HG03159 (cell line): ENCODE results near the gene IQGAP2.

ENCODE experiments used
- ATAC-seq: cut with Tn5 transposase; IDR thresholded peaks from one replicate; pipeline ENCODE4 v1.9.1; 2021; ENCODE audit warnings: mild to moderate bottlenecking, moderate library complexity; ENCODE audit not compliant: unreplicated experiment

The IQGAP2 gene

DNA sequence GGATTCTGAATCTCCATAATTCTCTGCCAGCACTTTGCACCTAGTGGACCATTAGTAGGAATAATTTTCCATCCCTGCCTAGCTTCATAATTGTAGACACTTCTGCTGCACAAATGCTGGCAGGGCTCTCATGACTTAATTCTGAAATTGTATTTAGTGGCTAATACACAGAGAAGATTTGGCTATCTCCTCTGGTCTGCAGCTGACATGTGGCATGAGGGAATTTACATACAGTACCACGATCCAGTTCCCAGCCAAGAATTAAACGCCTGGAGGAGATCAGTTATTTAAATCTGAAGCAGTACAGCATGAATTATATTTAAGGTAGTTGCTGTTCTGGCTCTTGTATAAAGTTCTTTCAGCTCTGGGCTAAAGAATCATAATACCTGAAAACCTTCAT lies 46.5 kb downstream of the IQGAP2 start:
- no peak for ATAC-seq

DNA sequence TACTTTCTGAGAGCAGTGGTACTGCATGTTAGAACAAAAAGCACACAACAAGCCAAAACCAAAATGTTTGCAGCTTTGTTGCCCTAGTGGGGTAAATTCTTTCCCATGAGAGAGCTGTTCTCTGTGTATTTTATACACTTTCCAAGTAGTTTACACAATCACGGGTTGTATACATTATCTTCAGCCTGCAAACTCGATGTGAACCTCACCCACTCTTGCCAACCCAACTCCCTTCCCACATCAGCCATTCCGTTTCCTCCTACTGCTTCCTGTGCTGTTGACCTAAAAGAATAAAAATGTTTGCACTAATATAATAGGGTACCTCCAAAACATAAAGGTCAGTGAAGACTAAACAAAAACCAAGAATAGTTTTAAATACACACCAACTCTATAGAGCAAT lies 47.0 kb downstream of the IQGAP2 start:
- ATAC-seq: no peak

DNA sequence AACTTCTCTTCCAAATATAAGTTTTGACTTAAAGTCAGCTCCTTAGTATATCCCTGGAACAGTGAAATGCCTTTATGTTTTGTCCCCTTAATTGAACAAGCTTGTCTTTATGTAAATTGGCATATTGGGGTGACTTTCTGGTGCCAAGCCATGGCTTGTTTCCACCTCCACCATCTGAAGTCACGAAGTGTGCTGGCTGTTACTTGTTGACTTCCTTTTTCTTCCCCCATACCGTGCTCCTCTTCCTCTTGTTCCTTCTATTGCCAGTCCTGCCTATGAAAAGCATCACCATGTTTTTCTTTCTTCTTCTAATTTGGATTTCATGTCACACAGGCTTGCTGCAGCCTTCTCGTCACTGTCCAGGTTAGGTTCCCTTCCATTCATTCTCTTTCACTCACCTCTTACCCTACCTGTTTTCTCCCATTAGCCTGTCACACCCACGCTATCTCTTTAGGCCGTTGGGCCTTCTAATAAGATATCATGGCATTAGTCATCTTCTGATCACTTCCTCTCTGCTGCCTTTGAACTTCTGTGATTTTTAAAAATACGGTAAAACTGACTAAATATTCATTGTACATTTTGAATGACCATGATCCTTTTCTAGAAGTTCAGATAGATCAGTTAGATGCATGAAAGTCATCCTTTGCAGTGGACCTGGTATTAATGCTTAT lies 48.1 kb downstream of the IQGAP2 start:
- ATAC-seq: no peak

DNA sequence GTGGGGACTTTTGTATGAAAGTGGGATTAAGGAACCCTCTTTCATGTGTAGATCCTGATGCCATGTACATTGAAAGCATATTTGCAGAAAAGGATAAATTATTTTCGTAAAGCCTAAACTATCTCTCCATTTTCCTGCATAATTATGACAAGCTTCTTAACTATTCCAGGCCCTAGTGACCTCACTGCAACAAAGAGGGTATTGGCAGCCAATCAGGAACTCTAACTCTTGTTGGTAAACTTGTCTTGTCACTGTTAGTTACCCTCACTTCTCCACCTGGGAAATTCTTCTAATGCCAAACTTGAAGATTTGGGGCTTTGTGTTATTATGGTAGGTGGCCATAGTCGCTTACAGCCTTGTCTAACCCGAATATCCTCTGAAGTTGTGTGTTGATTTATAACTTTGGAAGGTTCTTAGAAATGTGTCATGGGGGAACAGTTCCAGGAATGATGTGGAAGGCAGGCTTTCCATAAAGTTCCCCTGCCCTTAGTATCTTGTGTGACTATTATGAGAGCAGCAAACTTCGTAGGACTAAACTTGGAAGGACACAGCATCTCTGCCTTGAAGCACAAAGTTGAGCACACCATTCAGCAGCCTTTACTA lies 52.5 kb downstream of the IQGAP2 start:
- ATAC-seq: no peak

DNA sequence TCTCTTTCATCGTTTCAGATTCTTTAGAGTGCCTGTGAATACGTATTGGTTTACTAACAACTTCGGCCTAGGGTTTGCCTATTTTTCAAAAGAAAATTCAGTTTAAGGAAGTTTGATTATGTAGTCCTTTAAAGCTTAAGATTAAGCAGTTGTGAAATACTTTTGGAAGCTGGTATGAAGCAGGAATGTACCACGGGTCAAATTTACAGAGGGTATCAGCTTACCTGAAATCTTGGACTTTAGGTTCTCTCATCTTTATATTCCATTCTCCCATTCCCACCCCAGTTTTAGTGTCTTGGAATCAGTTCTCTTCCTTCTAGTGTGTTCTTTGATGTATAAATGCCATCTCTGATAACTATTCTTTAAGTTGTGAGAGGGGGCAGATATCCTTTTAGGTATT lies 53.2 kb downstream of the IQGAP2 start:
- ATAC-seq: no peak

DNA sequence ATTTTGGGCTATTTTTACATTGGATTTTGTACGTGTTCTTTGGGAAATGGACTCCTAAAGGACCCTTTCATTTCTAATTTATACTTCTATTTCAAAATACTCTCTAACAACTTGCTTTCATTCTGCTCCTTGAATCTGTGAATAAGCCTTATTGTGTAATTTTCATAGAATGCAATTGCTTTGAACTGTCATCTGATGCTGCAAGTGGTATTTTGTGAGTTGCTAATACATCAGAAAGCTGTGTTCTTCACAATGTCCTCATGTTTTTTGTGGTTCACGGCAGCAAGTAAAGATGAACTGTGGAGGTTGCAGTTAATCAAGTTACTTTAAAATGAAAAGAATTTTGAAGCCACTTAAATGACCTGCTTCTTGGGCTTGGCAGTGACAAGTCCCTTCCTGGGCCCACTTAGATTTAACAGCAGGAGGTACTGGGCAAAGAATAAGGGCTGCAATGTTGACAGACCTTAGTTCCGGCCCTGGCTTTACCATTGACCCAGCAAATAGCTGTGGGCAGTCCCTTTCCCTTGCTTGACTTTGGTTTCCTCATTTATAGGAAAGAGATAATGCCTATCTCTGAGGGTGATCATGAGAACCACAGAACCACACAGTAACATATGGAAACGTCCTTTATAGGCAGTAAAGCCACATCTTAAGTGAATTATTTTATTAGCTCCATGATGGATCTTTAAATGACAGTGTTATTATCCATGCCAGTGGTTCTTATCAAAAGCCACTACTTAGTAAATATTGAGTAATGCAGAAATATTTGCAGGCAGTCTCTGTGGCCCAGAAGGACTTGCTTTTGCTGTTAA lies 54.8 kb downstream of the IQGAP2 start:
- ATAC-seq: no peak

DNA sequence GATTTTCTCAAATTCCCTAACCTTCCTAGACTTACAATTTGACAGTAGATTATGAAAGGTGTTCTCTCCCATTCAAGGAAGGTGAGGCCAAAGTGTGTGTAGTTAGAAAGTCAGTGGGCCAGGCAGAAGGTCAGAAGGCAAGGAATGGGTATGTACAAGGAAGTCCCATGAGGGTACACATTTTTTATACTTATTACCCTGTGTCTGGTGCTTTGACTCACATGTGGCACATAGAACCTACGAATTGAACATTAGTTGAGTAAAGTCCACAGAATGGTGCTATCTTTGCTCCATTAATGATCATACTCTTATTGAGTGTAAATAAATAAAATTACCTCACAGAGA lies 55.4 kb downstream of the IQGAP2 start:
- ATAC-seq: no peak

DNA sequence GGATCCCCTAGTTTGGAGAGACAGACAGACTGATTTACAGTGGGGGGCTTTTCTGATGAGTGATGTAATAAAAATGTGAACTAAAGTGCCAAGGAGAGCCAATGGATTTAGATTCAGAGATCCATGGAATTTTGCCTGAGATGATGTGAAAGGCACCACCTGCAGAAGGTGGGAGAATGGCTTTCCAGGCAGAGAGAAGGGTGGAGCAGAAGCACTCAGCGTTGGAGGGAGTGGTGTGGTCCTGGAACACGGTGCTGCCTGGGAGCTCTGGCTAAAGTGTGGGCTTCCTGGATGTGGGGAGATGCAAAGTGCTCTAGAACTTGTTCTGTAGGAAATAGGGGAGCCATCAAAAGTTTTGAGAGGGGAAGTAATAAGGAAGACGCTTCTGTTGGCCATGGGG lies 57.0 kb downstream of the IQGAP2 start:
- ATAC-seq: no peak

DNA sequence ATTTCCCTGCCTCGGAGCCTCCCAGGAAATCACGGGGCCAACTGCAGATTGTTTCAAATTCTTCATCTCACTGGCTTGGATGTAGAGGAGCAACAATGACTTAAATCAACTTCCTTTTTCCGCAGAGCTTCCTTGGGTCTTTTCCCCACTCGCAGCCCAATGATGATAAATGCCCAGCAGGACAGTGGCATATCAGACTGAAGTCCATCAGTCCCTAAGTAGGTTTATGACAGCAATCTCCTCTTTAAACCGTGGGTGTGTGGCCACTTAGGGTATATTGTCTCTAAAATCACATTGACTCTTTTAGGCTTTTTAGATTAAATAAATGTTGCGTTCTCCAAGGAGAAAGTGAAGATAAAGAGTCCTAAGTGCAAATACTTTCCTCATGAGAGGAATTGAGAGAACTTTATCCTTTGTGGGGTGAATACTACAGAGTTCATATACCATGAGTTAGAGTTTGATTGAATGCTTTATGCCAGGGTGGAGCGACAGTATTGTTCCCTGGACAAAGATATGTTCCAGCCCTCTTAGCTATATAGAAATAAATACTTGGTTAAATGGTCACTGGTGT lies 59.1 kb downstream of the IQGAP2 start:
- ATAC-seq: no peak

DNA sequence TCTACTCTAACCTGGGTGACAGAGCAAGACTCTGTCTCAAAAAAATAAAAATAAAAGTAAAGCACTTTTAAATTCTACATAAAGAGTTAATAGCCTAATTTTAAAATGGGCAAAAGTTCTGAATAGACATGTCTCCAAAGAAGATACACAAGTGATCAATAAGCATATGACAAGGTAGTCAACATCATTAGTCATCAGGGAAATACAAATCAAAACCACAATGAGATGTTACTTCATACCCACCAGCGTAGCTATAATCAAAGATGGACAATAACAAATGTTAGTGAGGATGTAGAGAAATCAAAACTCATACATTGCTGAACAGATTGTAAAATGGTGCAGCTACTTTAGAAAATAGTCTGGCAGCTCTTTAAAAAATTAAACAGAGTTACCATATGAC lies 64.1 kb downstream of the IQGAP2 start:
- ATAC-seq: no peak

DNA sequence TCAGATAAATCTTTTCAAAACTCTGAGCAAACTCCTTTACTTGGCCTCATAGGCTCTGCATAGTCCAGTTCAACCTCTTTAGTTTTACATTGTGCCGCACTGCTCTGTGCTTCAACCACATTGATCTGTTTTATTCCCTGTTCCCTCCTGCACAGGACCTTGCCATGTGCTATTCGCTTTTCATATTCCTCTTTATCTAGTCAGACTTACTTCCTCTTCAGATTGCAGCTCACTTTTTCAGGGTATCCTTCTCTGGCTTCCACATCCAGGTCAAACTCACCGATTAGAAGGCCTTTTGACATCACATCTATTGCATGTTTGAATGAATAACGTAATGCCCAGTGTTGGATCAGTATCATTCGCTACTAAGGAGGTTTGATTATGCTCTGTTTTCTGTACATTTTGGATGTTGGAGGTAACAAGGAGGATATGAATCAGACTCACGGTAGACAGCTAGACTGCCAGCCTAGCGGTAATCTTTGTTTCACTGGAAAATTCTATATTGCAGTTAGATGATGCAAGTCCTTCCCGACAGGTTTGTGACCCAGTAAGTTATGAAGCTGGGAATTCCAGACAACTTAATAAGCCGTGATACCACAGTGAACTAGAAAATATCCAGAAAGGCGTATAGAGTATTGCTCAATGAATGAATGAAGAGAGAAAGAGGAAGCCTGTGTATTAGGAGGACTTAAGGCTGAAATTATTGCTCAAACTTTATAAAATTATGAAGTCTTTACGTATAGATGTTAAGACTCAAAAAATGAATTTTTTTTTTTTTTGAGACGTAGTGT lies 65.7 kb downstream of the IQGAP2 start:
- ATAC-seq: no peak

DNA sequence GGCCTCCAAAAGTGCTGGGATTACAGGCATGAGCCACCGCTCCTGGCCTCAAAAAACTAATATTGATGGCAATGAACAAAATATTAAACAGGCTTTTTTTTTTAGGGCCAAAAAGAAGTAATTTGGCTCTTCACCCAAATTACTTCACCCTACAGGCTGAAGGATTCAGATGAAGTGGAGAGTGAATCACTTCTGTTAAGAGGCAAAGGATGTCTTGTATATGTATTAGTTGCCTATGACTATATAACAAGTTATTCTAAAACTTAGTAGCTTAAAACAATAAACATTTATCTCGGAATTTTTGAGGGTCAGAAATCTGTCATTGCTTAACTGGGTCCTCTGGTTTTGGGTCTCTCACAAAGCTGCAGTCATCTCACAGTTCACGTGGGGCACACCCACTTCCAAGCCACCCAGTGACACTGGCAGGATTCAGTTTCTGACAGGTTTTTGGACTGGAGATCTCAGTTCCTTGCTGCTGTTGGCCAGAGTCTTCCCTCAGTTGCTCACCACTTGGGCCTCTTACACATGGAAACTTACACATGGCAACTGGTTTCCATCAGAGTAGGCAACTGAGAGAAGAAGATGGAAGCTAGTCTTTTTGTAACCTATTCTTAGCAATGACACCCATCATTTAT lies 66.7 kb downstream of the IQGAP2 start:
- no peak for ATAC-seq

DNA sequence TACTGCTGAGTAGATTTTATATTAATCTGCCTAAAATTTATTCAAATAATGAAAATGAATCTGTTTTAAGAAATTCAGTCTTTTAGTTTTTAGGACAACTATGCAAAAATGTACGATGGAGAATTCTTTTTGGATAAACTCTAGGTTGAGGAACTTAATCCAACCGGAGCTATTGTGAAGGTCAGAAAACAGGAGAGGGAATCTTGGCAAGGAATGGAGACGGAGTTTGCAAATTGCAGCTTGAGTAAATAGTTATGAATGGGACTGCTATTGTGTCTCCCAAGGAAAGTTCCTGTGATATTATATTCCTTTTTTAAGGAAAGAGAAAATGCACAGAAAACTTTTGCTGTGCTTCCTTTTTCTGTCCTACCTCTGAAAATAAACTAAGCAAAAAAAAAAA lies 67.9 kb downstream of the IQGAP2 start:
- no peak for ATAC-seq

DNA sequence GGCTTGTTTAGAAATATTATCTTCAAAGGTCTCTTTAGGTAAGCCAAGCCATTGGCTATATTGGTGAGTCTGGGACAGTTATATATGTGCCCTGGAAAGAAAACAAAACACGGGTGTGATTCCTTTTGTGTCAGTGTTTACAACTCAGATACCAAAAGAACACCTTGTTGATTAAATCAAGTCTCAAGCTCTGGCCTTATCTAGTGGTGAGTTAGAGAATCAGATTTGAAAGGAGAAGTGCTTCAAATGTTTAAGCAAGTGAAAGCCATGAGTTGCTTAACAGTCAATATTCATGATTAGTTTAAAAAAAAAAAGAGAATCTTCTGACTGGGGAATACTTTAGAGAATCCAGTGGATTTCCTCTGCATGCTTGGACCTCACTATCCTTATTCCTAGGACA lies 68.3 kb downstream of the IQGAP2 start:
- no peak for ATAC-seq

DNA sequence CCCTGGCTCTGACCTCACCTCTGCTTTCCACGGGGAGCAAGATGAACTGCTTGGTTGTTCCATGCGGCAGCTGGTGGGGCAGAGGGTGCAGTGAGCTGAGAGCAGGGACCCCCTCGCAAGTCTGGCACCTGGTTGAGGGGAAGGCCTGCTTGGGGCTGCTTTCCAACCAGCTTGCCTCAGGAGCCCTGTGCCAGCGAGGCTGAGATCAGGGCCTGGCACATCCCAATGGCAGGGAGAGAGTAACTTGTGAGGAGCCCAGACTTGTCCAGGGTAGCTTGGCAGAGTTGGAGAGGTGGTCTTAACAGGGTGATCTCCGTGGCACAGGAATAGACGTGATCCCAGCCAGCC lies 68.9 kb downstream of the IQGAP2 start:
- no peak for ATAC-seq

DNA sequence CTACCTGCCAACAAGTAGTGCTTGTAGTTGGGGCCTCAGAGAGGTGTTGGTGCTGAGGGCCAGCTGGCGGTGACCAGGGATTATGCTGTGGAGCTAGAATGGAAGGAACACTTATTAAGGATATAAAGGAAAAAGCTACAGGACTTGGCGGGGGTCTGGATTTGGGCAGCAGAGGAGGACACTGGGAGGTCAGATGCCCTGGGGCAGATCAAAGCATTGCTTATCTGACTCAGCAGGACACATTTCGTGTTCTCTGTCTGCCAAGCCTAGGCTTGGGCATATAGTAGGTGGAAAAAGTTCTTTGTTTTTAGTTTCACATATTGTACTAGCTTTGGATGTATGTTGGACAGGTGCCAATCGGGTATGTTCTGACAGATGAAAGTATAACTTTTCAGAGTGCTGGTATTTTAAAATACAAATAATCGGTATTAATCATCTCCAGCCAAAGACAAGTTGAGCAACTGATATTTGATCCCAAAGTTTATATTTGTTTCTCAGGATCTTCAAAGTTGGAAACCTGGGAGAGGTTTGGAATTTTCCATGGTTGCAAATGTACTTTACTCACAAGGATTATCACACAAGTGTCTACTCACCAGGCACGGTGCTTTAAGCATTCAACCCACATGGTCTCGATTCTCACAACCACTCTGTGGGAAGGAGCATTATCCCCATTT lies 69.4 kb downstream of the IQGAP2 start:
- no peak for ATAC-seq

DNA sequence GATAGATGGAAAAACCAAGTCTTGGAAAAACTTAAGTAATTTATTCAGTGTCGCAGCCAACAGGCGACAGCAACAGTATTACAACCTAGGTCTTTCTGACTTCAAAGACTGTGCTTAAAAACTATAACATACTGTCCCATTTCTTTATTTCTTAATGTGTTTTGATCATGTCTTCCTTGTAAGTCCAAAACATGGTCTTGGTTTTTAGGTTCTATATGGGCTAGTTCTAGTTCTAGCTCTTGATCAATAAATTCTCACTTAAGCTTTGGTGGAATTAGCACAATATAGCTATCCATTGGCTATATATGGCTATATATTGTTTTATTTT lies 69.9 kb downstream of the IQGAP2 start:
- no peak for ATAC-seq

DNA sequence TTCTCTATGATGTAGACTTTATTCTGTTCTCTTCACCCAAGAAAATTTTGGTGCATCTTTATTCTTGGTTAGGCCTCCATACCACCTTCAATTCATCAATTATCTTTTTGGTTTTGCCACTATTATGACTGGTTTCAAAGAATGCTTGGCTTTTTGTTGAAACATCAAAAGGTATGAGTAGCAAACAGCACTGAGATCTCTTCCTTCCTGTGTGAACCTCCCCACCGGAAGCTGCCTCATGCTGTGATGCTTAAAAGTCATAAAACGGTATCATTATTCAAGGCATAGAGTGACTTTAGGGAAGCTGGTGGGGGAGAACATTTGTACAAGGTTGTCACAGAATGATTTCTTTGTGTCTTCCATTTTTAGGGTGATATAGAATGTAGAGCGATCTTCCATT lies 70.6 kb downstream of the IQGAP2 start:
- ATAC-seq: no peak

DNA sequence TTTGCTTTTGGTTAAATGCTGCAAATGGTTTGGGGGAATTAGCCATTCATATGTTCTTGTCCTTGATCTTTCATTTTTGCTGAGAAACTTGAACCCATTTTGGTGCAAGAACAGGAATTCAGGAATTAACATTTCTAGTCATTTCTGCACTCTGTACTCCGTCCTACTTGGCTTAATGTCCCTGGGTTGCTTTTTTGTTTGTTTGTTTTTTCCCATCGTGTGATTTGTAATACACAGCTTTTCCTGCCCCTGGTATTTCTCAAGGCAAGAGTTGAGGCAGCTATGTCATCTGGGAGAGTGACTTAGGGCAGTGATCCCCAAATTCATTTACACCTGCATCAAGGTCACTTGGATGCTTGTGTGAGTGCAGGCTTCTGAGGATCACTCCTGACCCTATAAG lies 71.3 kb downstream of the IQGAP2 start:
- ATAC-seq: no peak

DNA sequence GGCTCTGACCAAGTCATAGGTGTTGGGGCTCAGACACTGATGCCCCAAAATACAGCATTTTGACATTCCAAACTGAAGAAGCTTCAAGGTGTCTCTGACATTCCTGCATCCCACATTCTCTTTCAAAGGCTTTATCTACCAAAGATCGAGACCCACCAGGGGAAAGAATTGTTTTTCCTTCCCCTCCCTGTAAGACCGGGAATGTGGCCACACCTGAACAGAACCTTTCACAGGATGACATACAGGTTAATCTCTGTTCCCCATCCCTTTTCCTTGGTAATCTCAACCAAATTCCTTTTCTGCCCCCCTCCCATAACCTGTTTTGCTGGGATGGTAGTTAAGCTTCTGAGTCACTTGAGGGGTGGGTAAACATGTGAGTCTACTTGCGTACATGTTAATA lies 72.3 kb downstream of the IQGAP2 start:
- ATAC-seq: no peak

DNA sequence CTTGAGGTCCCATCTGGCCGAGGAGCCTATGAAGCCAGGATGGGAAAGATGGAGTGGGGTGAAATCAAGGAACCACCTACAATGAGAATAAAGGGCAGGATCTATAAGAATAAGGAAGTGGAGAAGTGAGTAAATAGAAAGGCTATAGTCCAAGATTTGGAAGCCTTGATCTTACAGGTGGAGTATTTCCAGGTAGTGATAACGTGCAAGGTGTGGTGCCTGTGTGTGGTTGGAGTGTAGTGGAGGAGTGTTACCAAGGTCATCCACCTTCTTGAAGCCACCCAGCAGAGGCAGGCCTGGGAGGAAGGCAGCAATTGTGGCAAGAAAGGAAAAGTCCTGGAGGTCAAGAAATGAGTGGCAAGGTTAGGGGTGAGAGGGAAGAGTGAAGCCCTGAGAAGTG lies 72.9 kb downstream of the IQGAP2 start:
- no peak for ATAC-seq
